Measurements from ENCODE around the gene NMT1.

The NMT1 gene

DNA sequence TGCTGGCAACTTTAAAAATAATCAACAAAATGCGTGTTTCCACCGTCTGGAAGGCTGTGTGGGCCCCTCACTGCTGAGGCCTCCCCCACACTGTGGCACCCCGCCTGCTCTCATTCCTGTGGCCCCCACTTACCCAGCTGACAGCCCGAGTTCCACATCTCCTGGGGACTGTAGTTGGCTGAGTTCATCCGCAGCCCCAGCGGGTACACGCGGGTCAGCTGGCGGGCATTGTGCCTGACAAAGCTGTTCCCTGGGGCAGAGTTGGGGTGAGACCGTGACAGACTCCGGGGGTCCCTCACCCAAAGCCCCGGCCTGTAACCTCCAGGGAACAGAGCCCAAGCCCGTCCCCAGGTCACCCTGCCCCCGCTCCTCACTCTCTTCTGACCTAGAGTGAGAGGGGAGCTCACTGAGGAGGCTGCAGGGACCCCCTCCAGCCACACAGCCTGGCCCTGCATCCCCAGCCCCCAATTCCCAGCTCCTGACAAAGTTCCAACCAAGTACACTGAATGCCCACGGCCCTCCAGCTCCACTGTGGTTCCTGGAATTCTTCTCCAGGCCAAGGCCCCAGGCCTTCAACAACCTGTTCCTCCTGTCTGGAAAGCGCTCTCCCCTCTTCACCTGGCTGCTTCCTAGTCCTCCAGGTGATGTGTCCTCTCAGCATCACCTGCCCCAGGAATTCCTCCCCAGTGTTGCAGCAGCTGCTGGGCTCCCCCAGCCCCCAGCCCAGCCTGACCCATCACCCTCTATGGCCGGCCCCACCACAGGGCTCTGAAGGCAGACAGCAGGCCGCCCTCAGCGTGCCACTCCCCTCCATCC is 53.2 kb downstream of the NMT1 start:
- DNase-seq (ENCODE audit: extremely low read depth, insufficient read length), result no peak
- no peak overlapping the region for H3K4me3 ChIP-seq (replicated peaks; ENCODE audit: low read depth, low read length)
- no peaks in the 10 kb centered on the region for H3K36me3 ChIP-seq (ENCODE audit: control insufficient read depth, insufficient read depth, low read length)
- no peaks in the 10 kb centered on the region for H3K27me3 ChIP-seq (replicated peaks; ENCODE audit: control insufficient read depth, insufficient read depth, low read length)
- TF ChIP-seq, protein P1, sequence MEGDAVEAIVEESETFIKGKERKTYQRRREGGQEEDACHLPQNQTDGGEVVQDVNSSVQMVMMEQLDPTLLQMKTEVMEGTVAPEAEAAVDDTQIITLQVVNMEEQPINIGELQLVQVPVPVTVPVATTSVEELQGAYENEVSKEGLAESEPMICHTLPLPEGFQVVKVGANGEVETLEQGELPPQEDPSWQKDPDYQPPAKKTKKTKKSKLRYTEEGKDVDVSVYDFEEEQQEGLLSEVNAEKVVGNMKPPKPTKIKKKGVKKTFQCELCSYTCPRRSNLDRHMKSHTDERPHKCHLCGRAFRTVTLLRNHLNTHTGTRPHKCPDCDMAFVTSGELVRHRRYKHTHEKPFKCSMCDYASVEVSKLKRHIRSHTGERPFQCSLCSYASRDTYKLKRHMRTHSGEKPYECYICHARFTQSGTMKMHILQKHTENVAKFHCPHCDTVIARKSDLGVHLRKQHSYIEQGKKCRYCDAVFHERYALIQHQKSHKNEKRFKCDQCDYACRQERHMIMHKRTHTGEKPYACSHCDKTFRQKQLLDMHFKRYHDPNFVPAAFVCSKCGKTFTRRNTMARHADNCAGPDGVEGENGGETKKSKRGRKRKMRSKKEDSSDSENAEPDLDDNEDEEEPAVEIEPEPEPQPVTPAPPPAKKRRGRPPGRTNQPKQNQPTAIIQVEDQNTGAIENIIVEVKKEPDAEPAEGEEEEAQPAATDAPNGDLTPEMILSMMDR (IDR thresholded peaks at IDR 0.05; ENCODE audit: insufficient read depth, low read length, poor library complexity, severe bottlenecking), result no peak

DNA sequence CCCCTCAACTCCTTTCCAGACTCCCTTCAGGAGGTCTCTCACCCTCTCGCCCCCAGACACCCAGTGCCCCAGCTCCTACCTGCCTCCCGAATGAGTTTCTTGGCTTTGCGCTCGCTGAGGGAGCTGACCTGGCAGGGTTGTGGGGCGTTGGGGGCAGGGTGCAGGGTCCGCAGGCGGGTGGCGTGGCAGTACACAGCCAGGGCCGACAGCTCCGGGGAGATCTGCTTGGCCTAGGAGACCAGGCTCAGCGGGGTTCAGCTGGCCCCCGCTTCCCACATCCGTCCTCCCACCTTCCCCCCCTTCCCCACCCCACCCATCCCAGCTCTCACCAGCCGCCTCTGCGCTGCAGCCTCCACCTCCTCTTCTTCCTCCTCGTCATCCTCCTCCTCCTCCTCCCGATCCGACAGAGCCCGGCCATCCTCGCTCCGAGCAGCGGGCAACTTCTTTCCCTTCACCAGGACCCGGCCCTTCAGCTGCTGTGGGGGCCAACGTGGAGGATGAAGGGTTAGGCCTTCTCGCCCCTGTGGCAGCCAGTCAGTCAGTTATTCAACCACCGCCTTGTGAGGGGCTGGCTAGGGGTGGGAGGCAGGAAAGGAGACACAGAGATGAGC is 54.0 kb downstream of the NMT1 start:
- Histone ChIP-seq H3K36me3 (ENCODE audit: control insufficient read depth, insufficient read depth, low read length) (no peaks in the 10 kb centered on the region), H3K4me3 (replicated peaks; ENCODE audit: low read depth, low read length) (no peak overlapping the region), H3K27me3 (replicated peaks; ENCODE audit: control insufficient read depth, insufficient read depth, low read length) (no peaks in the 10 kb centered on the region)
- TF ChIP-seq, protein P1 (IDR thresholded peaks at IDR 0.05; ENCODE audit: insufficient read depth, low read length, poor library complexity, severe bottlenecking), result no peak
- DNase-seq (ENCODE audit: extremely low read depth, insufficient read length), result no peak

DNA sequence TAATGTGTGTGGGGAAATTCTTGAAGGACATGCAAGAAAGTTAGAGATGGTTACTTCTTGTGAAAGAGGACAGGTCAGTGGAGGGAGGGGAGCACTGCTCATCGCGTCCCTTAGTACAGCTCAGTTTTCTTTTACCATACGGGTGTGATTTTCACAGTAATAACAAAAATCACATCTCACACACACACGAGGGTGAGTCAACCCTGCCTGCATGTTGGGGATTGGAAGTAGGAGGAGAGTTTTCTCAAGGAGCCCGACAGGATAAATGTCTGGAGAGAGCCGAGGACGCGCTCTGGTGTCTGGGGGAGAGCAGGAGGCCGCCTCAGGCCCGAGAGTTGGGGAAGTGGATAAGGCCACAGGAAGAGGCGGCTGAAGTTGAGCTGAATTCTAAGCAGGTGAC is 54.8 kb downstream of the NMT1 start:
- no peak overlapping the region for H3K4me3 ChIP-seq (replicated peaks; ENCODE audit: low read depth, low read length)

DNA sequence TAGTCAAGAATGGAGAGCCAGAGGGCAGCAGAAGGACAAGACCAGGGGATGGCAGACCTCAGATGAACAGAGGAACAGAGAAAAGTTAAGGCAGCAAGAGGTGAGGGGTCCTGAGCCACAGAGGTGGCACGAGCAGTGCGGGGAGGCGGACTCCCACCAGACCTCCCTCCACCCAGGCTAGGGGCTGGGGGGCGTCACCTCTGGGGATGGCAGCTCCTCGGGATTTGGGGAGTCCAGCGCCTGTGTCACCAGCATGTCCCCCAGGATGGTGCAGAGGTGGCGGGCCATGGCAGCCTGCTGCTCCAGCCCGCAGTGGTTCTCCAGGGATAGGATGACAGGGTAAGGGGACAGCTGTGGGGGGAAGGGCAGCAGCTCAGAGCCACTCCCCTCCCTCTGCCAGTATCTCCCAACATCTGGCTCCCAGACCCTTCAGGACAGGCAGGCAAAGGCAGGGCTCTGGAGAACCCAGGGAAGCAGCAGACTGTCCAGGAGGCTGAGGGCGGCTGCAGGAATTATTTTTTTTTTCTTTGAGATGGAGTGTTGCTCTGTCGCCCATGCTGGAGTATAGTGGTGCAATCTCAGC is 55.4 kb downstream of the NMT1 start:
- TF ChIP-seq, protein P1 (IDR thresholded peaks at IDR 0.05; ENCODE audit: insufficient read depth, low read length, poor library complexity, severe bottlenecking), result no peak
- H3K36me3 ChIP-seq (ENCODE audit: control insufficient read depth, insufficient read depth, low read length), result no peaks in the 10 kb centered on the region
- no peak for DNase-seq (ENCODE audit: extremely low read depth, insufficient read length)
- no peak overlapping the region for H3K4me3 ChIP-seq (replicated peaks; ENCODE audit: low read depth, low read length)
- no peaks in the 10 kb centered on the region for H3K27me3 ChIP-seq (replicated peaks; ENCODE audit: control insufficient read depth, insufficient read depth, low read length)

More for the DNA sequence above, 54.8 kb downstream of the NMT1 start:
- Histone ChIP-seq H3K27me3 (replicated peaks; ENCODE audit: control insufficient read depth, insufficient read depth, low read length) (no peaks in the 10 kb centered on the region), H3K36me3 (ENCODE audit: control insufficient read depth, insufficient read depth, low read length) (no peaks in the 10 kb centered on the region)
- no peak for DNase-seq (ENCODE audit: extremely low read depth, insufficient read length)
- TF ChIP-seq, protein P1 (IDR thresholded peaks at IDR 0.05; ENCODE audit: insufficient read depth, low read length, poor library complexity, severe bottlenecking), result no peak

DNA sequence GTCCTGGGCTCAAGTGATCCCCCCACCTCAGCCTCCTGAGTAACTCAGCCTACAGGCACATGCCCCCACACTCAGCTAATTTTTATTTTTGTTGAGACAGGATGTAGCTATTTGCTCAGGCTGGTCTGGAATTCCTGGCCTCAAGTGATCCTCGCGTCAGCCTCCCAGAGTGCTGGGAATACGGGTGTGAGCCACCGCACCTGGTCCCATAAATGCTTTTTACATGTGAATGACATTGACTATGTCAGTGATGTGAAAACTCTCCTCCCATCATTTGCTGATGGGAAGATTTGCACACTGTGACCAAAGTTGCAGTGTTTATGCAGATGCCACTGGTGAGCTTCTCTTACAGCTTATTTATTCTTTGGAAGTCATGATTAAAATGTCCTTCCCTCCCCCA is 56.2 kb downstream of the NMT1 start:
- TF ChIP-seq, protein P1 (IDR thresholded peaks at IDR 0.05; ENCODE audit: insufficient read depth, low read length, poor library complexity, severe bottlenecking), result no peak
- no peak overlapping the region for H3K4me3 ChIP-seq (replicated peaks; ENCODE audit: low read depth, low read length)
- no peak for DNase-seq (ENCODE audit: extremely low read depth, insufficient read length)
- H3K36me3 ChIP-seq (ENCODE audit: control insufficient read depth, insufficient read depth, low read length), result no peaks in the 10 kb centered on the region
- H3K27me3 ChIP-seq (replicated peaks; ENCODE audit: control insufficient read depth, insufficient read depth, low read length), result no peaks in the 10 kb centered on the region
